SJCRH30 (cell line): ENCODE data around the gene MYOG. TPM values are rescaled to one million over a fixed set of nuclear protein-coding genes. Genes with fewer than 3 reads are reported as not detected.
A peak's percentile ranks its signal among the peaks of the same experiment; 100 is the strongest.

Experiments used
- DNase-seq, 2 experiments: peaks; one replicate each; pipeline ENCODE4 v3.0.0-alpha.2; 2015 to 2020
- H3K27ac ChIP-seq: fragments of 250-450 bp; sonication (Bioruptor Pico); 2 replicates; pipeline ENCODE4 v1.5.1; 2020; ENCODE audit warnings: mild to moderate bottlenecking, moderate library complexity
- H3K27me3 ChIP-seq: fragments of 250-450 bp; sonication (Bioruptor Pico); 2 replicates; pipeline ENCODE4 v1.5.1; 2020; ENCODE audit warnings: mild to moderate bottlenecking, moderate library complexity
- H3K36me3 ChIP-seq: fragments of 250-450 bp; sonication (Bioruptor Pico); 2 replicates; pipeline ENCODE4 v1.5.1; 2020; ENCODE audit warnings: mild to moderate bottlenecking, moderate library complexity
- H3K4me1 ChIP-seq: fragments of 250-450 bp; sonication (Bioruptor Pico); 2 replicates; pipeline ENCODE4 v1.5.1; 2020; ENCODE audit warnings: mild to moderate bottlenecking, moderate library complexity
- H3K4me3 ChIP-seq: fragments of 250-450 bp; sonication (Bioruptor Pico); 2 replicates; pipeline ENCODE4 v1.5.1; 2020; ENCODE audit warnings: mild to moderate bottlenecking, moderate library complexity
- H3K9me3 ChIP-seq: fragments of 250-450 bp; sonication (Bioruptor Pico); replicated peaks from 2 replicates; pipeline ENCODE4 v1.5.1; 2020; ENCODE audit warnings: mild to moderate bottlenecking, moderate library complexity
- total RNA-seq: library from RNA; depleted of rRNA; stranded (reverse); fragments of >200 nt; shearing (Covaris generic); gene quantifications from 2 replicates; pipeline ENCODE4 v1.2.3, GENCODE V29; 2014

Gene MYOG
- total RNA-seq, 1 experiment from 2014 or later: 525 TPM

- DNase-seq: no peak
- Histone ChIP-seq H3K27ac (no peak overlapping the region), H3K36me3 (no peaks in the 10 kb centered on the region), H3K4me1 (peaks cover 19% of the 10 kb centered on the region), H3K9me3 (no peaks in the 10 kb centered on the region), H3K4me3 (no peak overlapping the region), H3K27me3 (no peaks in the 10 kb centered on the region)
These were observed 38.2 kb upstream of the MYOG start for GRCh38 chr1:203124011-203124410.

- H3K9me3 ChIP-seq: no peaks in the 10 kb centered on the region
- peaks cover 14% of the 10 kb centered on the region for H3K4me1 ChIP-seq
- H3K4me3 ChIP-seq: no peak overlapping the region
- no peaks in the 10 kb centered on the region for H3K27me3 ChIP-seq
- no peaks in the 10 kb centered on the region for H3K36me3 ChIP-seq
- no peak for DNase-seq
- H3K27ac ChIP-seq: no peak overlapping the region
These were observed 36.3 kb upstream of the MYOG start for GRCh38 chr1:203122159-203122558.

- no peaks in the 10 kb centered on the region for H3K27me3 ChIP-seq
- H3K27ac ChIP-seq: no peak overlapping the region
- no peaks in the 10 kb centered on the region for H3K36me3 ChIP-seq
- H3K4me1 ChIP-seq: peaks cover 22% of the 10 kb centered on the region
- no peak overlapping the region for H3K4me3 ChIP-seq
- H3K9me3 ChIP-seq: no peaks in the 10 kb centered on the region
- no peak for DNase-seq
These were observed 35.6 kb upstream of the MYOG start for GRCh38 chr1:203121186-203122015.

- Histone ChIP-seq H3K9me3 (no peaks in the 10 kb centered on the region), H3K27me3 (no peaks in the 10 kb centered on the region), H3K36me3 (no peaks in the 10 kb centered on the region), H3K4me3 (no peak overlapping the region), H3K27ac (no peak overlapping the region), H3K4me1 (peaks cover 24% of the 10 kb centered on the region)
- DNase-seq: no peak
These were observed 34.7 kb upstream of the MYOG start for GRCh38 chr1:203120325-203121153.

GRCh38 chr1:203117611-203118575, 32.1 kb upstream of the MYOG start:
- no peak overlapping the region for H3K4me3 ChIP-seq
- peak in 1 of 2 experiments; percentile 39 for DNase-seq
- no peaks in the 10 kb centered on the region for H3K9me3 ChIP-seq
- H3K27ac ChIP-seq: no peak overlapping the region
- H3K4me1 ChIP-seq: peaks cover 21% of the 10 kb centered on the region
- no peaks in the 10 kb centered on the region for H3K27me3 ChIP-seq
- H3K36me3 ChIP-seq: no peaks in the 10 kb centered on the region

- H3K27ac ChIP-seq: peak overlapping the region; percentile 44
- peak; percentile 97 to 98 for DNase-seq
- no peaks in the 10 kb centered on the region for H3K27me3 ChIP-seq
These were observed 30.4 kb upstream of the MYOG start for GRCh38 chr1:203116091-203116820.

GRCh38 chr1:203114202-203114601, 28.4 kb upstream of the MYOG start:
- DNase-seq: no peak
- Histone ChIP-seq H3K9me3 (no peaks in the 10 kb centered on the region), H3K27me3 (no peaks in the 10 kb centered on the region), H3K4me1 (peaks cover 17% of the 10 kb centered on the region), H3K27ac (no peak overlapping the region), H3K4me3 (no peak overlapping the region), H3K36me3 (no peaks in the 10 kb centered on the region)

More at GRCh38 chr1:203116091-203116820, 30.4 kb upstream of the MYOG start:
- Histone ChIP-seq H3K4me3 (no peak overlapping the region), H3K9me3 (no peaks in the 10 kb centered on the region), H3K36me3 (no peaks in the 10 kb centered on the region), H3K4me1 (peaks cover 21% of the 10 kb centered on the region)

GRCh38 chr1:203113308-203113707, 27.5 kb upstream of the MYOG start:
- H3K4me3 ChIP-seq: no peak overlapping the region
- H3K27me3 ChIP-seq: no peaks in the 10 kb centered on the region
- no peak for DNase-seq
- H3K27ac ChIP-seq: no peak overlapping the region
- no peaks in the 10 kb centered on the region for H3K36me3 ChIP-seq
- H3K9me3 ChIP-seq: no peaks in the 10 kb centered on the region
- H3K4me1 ChIP-seq: peaks cover 17% of the 10 kb centered on the region

- Histone ChIP-seq H3K4me3 (no peak overlapping the region), H3K9me3 (no peaks in the 10 kb centered on the region), H3K4me1 (peaks cover 17% of the 10 kb centered on the region), H3K36me3 (no peaks in the 10 kb centered on the region), H3K27me3 (no peaks in the 10 kb centered on the region), H3K27ac (no peak overlapping the region)
- no peak for DNase-seq
These were observed 26.7 kb upstream of the MYOG start for GRCh38 chr1:203112475-203112874.

- DNase-seq: no peak
These were observed 19.1 kb upstream of the MYOG start for GRCh38 chr1:203104789-203105390.

GRCh38 chr1:203103829-203104495, 18.1 kb upstream of the MYOG start:
- peaks cover 17% of the 10 kb centered on the region for H3K9me3 ChIP-seq
- no peak overlapping the region for H3K27ac ChIP-seq
- DNase-seq: no peak

More at GRCh38 chr1:203104789-203105390, 19.1 kb upstream of the MYOG start:
- Histone ChIP-seq H3K4me1 (no peaks in the 10 kb centered on the region), H3K27me3 (no peaks in the 10 kb centered on the region), H3K36me3 (no peaks in the 10 kb centered on the region), H3K4me3 (no peak overlapping the region), H3K9me3 (peaks cover 17% of the 10 kb centered on the region), H3K27ac (no peak overlapping the region)

GRCh38 chr1:203103216-203103615, 17.4 kb upstream of the MYOG start:
- Histone ChIP-seq H3K27ac (no peak overlapping the region), H3K4me3 (no peak overlapping the region), H3K4me1 (no peaks in the 10 kb centered on the region), H3K9me3 (peaks cover 17% of the 10 kb centered on the region), H3K27me3 (no peaks in the 10 kb centered on the region), H3K36me3 (no peaks in the 10 kb centered on the region)
- DNase-seq: no peak

More at GRCh38 chr1:203103829-203104495, 18.1 kb upstream of the MYOG start:
- Histone ChIP-seq H3K27me3 (no peaks in the 10 kb centered on the region), H3K36me3 (no peaks in the 10 kb centered on the region), H3K4me1 (no peaks in the 10 kb centered on the region), H3K4me3 (no peak overlapping the region)
